GM12892 (cell line): Measurements from ENCODE around the gene MMP11. TPM values are rescaled to one million over a fixed set of nuclear protein-coding genes. Genes with fewer than 3 reads are reported as not detected.
"Not testable (repeated sequence)": the region's sequence is repeated elsewhere in the genome, so short reads cannot be mapped to it uniquely, and the experiment has no call there.

Experiments used
- DNase-seq: peaks from one replicate; pipeline ENCODE4 v3.0.0; 2011; ENCODE audit not compliant: insufficient read length
- FAIRE-seq: peaks from 2 replicates; lab custom pipeline; 2011; peaks lifted over from hg19 to GRCh38; lab: Jason Lieb, UNC
- POLR2A ChIP-seq: IDR thresholded peaks from 2 replicates; pipeline ENCODE4 v1.6.1; 2011; ENCODE audit warnings: low read depth, low read length, control low read depth
- POLR2AphosphoS5 ChIP-seq: IDR thresholded peaks from 2 replicates; pipeline ENCODE4 v1.6.1; 2011; ENCODE audit warnings: low read depth, low read length, control low read depth
- TAF1 ChIP-seq: IDR thresholded peaks from 2 replicates; pipeline ENCODE4 v1.6.1; 2011; ENCODE audit warnings: low read depth, mild to moderate bottlenecking, control low read depth, low read length, borderline replicate concordance
- polyA plus RNA-seq: library from polyadenylated mRNA; unstranded; fragments of >200 nt; gene quantifications from one replicate; pipeline ENCODE4 v1.2.1, GENCODE V29; 2012; ENCODE audit warnings: missing spikeins, inconsistent platforms; ENCODE audit not compliant: missing spikeins

The MMP11 gene, protein sequence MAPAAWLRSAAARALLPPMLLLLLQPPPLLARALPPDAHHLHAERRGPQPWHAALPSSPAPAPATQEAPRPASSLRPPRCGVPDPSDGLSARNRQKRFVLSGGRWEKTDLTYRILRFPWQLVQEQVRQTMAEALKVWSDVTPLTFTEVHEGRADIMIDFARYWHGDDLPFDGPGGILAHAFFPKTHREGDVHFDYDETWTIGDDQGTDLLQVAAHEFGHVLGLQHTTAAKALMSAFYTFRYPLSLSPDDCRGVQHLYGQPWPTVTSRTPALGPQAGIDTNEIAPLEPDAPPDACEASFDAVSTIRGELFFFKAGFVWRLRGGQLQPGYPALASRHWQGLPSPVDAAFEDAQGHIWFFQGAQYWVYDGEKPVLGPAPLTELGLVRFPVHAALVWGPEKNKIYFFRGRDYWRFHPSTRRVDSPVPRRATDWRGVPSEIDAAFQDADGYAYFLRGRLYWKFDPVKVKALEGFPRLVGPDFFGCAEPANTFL
- 0.32 TPM for polyA plus RNA-seq

DNA sequence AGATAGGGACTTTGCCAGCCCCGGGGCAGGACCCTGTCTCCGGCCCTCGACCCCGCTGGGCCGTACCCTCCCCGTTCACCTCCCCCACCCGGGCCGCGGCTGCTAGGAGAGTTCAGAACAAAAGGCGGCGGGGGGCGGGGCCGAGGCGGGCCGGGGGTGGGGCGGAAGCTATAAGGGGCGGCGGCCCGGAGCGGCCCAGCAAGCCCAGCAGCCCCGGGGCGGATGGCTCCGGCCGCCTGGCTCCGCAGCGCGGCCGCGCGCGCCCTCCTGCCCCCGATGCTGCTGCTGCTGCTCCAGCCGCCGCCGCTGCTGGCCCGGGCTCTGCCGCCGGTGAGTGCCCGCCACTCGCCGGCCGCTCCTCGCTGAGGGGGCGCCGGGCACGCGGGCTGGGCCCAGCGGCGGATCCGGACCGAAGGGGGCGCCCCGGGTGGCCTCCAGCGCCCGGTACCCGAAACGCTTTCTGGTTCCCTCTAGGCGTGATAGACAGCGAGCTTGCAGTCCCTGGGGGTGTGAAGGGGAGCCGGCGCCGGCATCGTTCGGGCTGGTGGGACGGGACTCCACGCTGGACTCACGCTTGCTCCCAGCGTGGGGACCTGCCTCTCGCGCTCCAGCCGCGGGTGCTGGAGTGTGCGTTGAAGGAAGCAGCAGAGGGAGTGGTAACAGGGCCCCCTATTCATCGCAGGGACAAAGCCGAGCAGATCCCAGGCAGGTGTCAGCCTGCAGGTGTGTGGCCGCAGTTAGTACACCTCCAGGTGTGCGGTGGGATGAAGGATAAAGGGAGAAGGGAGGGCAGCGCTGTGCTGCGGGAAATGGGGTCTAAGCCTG is at the start of gene MMP11:
MMP11 (plus strand) TSS at position 201 of the 825 bp plus-strand sequence; CDS start at position 223, 22 bp downstream.
- DNase-seq (peak; percentile 72), FAIRE-seq (peak; percentile 78)
- TF ChIP-seq TAF1 (no peak), POLR2A (no peak), POLR2AphosphoS5 (no peak)

DNA sequence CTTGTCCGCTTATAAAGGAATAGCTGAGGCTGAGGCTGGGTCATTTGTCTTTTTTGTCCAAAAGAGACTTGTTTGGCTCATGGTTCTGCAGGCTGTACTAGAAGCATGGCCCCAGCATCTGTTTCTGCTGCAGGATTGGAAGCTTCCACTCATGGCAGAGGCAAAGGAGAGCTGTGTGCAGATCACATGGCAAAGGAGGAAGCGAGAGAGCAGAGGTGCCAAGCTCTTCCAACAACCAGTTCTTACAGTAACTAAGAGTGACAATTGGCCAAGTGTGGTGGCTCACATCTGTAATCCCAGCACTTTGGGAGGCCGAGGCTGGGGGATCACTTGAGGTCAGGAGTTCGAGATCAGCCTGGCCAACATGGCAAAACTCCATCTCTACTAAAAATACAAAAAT is 44.5 kb upstream of the MMP11 start:
- DNase-seq, FAIRE-seq: not testable (repeated sequence)

- FAIRE-seq (no peak), DNase-seq (no peak)
- TF ChIP-seq POLR2A (no peak), TAF1 (no peak), POLR2AphosphoS5 (no peak)
Observed at GRCh38 chr22:23737696-23738095, 35.0 kb upstream of the MMP11 start.

- no peak for TF ChIP-seq TAF1
- TF ChIP-seq POLR2AphosphoS5: no peak
- TF ChIP-seq POLR2A: no peak
- FAIRE-seq: no peak
- no peak for DNase-seq
Observed at GRCh38 chr22:23742505-23743264, 30.0 kb upstream of the MMP11 start.

DNA sequence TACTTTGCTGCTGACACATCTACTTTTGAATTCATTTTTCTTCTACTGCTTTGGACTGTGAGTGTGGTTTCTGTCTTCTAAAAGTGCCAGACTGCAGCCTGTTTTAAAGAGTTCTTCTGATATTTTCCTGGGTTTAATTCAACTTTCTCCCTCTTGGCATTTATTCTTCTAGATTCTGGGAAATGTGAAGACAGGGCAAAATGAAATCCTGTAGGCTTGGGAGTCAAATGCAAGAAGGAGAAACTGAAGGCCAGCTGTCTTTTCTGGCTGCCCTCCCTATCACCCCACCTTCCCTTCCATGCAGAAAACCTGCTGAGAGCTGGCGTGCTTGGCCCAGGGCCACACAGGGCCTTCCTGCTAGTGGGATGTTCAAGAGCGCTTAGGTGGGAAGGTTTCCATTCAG is 29.3 kb upstream of the MMP11 start:
- FAIRE-seq: no peak
- no peak for DNase-seq
- TF ChIP-seq POLR2A: no peak

GRCh38 chr22:23744001-23744400 is 28.6 kb upstream of the MMP11 start:
- FAIRE-seq: no peak
- no peak for DNase-seq
- TF ChIP-seq POLR2A (no peak), POLR2AphosphoS5 (no peak), TAF1 (no peak)

DNA sequence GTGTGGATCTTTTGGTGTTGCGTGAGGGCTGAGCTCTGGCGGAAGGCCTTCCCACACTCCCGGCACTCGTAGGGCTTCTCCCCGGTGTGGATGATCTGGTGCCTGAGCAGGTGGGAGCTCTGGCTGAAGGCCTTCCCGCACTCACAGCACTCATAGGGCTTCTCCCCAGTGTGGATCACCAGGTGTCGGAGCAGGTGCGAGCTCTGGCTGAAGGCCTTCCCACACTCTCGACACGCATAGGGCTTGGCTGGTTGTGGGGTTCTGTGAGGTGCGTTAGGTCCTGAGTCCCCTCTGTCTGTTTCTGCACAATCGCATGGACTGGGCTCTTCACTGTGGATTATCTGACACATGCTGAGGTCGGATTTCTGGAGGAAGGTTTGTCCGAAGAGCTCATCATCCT is 28.2 kb upstream of the MMP11 start:
- TF ChIP-seq TAF1 (no peak), POLR2A (no peak), POLR2AphosphoS5 (no peak)
- FAIRE-seq: no peak
- no peak for DNase-seq

- no peak for FAIRE-seq
Observed at GRCh38 chr22:23745791-23746190, 26.9 kb upstream of the MMP11 start.

DNA sequence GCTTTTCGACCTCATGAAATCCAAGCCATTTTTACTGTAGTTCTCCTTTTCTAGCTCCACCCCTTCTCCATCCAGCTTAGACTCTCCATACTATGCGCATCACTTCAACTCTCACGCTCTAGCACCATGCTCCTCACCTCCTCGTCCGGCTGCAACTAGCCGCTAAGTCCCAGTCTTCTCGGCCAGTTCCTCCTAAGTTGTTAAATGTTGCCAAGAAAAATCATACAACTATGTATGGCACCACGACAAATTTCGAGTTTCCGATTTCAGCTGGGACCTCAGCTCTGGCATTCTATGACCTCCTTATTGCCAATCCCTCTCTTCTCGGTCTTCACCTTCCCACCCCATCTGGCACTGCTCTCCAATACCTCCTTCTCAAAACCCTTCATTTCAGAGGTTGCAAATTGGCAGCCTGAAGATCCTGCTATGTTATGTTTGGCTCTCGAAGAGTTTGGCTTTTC is 22.8 kb upstream of the MMP11 start:
- TF ChIP-seq TAF1 (no peak), POLR2AphosphoS5 (no peak), POLR2A (no peak)
- no peak for DNase-seq
- FAIRE-seq: peak; percentile 56

More at GRCh38 chr22:23745791-23746190, 26.9 kb upstream of the MMP11 start:
- no peak for DNase-seq
- TF ChIP-seq POLR2A: no peak
- TF ChIP-seq POLR2AphosphoS5: no peak
- no peak for TF ChIP-seq TAF1

- DNase-seq: no peak
- FAIRE-seq: no peak
- no peak for TF ChIP-seq TAF1
Observed at GRCh38 chr22:23750367-23750713, 22.3 kb upstream of the MMP11 start.

GRCh38 chr22:23750714-23751440 is 21.8 kb upstream of the MMP11 start, which contains the start of gene ZNF70:
Gene ZNF70 (minus strand): TSS chr22:23751112. CDS start chr22:23745140, 5,972 bp downstream.
- TF ChIP-seq POLR2AphosphoS5 (peak; percentile 60; the same call in 1 of the 2 replicates), TAF1 (peak; percentile 61; the same call in 1 of the 2 replicates), POLR2A (peak; percentile 71)
- peak; percentile 95 for FAIRE-seq
- peak; percentile 90 for DNase-seq
